SK-N-SH (cell line): ENCODE data around the gene OSBPL10.

Experiments used
- CHD2 ChIP-seq: fragments of 150-350 bp; IDR thresholded peaks from 2 replicates; pipeline ENCODE4 v1.6.1; 2018; ENCODE audit warnings: low read length; ENCODE audit not compliant: partially characterized antibody
- FOSL2 ChIP-seq: IDR thresholded peaks from 2 replicates; pipeline ENCODE4 v1.4.0; 2012; ENCODE audit warnings: low read depth, mild to moderate bottlenecking, moderate library complexity, borderline replicate concordance
- GATA2 ChIP-seq: sonication (generic); formaldehyde crosslinking; IDR thresholded peaks from 2 replicates; pipeline ENCODE4 v1.5.0; 2020; ENCODE audit warnings: mild to moderate bottlenecking, missing genetic modification reagents
- TAF1 ChIP-seq: IDR thresholded peaks from 2 replicates; pipeline ENCODE4 v1.6.1; 2012; ENCODE audit warnings: low read depth, mild to moderate bottlenecking, low read length, moderate library complexity, borderline replicate concordance
- YY1 ChIP-seq: IDR thresholded peaks from 2 replicates; pipeline ENCODE4 v1.4.0; 2012; ENCODE audit warnings: low read depth, mild to moderate bottlenecking
- TF ChIP-seq, protein P1 (sequence below): fragments of 200-600 bp; sonication (generic); IDR thresholded peaks from 2 replicates; pipeline ENCODE4 v1.6.1; 2017; ENCODE audit warnings: antibody characterized with exemption, mild to moderate bottlenecking, moderate library complexity
- TF ChIP-seq, protein P2 (sequence below): IDR thresholded peaks from 2 replicates; pipeline ENCODE4 v1.4.0; 2012; ENCODE audit warnings: low read depth
- TF ChIP-seq, protein P3 (sequence below): IDR thresholded peaks from 2 replicates; pipeline ENCODE4 v1.6.1; 2012; ENCODE audit warnings: mild to moderate bottlenecking, low read depth, low read length, moderate library complexity
- TF ChIP-seq, protein P4 (sequence below): IDR thresholded peaks from 2 replicates; pipeline ENCODE4 v1.4.0; 2012; ENCODE audit warnings: low read depth, borderline replicate concordance
- TF ChIP-seq, protein P5 (sequence below): IDR thresholded peaks from 2 replicates; pipeline ENCODE4; 2012
- TF ChIP-seq, protein P6 (sequence below): fragments of 150-350 bp; IDR thresholded peaks from 2 replicates; pipeline ENCODE4 v1.6.1; 2017; ENCODE audit warnings: antibody characterized with exemption, low read length, low read depth, borderline replicate concordance
- TF ChIP-seq, protein P7 (sequence below): IDR thresholded peaks from 2 replicates; pipeline ENCODE4 v1.4.0; 2012; ENCODE audit warnings: low read depth, borderline replicate concordance

DNA sequence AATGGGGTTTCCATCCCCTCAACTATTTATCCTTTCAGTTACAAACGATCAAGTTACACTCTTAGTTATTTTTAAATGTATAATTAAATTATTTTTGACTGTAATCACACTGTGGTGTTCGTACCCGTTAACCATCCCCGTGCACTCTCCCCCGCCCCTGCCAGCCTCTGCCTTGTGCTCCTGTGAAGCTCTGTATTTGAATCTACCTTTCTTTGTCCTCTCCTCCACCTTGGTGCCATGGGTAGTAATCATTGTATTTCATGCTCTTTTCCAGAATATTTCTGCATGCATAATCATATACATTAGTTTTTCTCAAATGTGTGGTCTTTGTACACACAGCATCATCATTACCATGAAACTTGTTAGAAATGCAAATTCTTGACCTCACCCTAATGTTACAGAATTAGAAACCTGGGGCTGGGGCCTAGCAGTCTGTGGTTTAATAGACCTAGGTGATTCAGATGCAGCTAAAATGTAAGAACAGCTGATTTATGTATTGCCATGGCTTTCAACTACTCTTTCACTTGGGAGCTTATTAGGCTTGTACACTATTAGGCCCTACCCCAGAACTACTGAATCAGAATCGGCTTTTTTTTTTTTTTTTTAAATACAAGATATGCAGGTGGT is 356.9 kb downstream of the OSBPL10 start:
- TF ChIP-seq, protein P1, sequence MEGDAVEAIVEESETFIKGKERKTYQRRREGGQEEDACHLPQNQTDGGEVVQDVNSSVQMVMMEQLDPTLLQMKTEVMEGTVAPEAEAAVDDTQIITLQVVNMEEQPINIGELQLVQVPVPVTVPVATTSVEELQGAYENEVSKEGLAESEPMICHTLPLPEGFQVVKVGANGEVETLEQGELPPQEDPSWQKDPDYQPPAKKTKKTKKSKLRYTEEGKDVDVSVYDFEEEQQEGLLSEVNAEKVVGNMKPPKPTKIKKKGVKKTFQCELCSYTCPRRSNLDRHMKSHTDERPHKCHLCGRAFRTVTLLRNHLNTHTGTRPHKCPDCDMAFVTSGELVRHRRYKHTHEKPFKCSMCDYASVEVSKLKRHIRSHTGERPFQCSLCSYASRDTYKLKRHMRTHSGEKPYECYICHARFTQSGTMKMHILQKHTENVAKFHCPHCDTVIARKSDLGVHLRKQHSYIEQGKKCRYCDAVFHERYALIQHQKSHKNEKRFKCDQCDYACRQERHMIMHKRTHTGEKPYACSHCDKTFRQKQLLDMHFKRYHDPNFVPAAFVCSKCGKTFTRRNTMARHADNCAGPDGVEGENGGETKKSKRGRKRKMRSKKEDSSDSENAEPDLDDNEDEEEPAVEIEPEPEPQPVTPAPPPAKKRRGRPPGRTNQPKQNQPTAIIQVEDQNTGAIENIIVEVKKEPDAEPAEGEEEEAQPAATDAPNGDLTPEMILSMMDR, result no peak
- TF ChIP-seq CHD2 (no peak), YY1 (no peak), FOSL2 (no peak), TAF1 (no peak), GATA2 (no peak)
- TF ChIP-seq, protein P2, sequence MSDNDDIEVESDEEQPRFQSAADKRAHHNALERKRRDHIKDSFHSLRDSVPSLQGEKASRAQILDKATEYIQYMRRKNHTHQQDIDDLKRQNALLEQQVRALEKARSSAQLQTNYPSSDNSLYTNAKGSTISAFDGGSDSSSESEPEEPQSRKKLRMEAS, result no peak
- TF ChIP-seq, protein P3, sequence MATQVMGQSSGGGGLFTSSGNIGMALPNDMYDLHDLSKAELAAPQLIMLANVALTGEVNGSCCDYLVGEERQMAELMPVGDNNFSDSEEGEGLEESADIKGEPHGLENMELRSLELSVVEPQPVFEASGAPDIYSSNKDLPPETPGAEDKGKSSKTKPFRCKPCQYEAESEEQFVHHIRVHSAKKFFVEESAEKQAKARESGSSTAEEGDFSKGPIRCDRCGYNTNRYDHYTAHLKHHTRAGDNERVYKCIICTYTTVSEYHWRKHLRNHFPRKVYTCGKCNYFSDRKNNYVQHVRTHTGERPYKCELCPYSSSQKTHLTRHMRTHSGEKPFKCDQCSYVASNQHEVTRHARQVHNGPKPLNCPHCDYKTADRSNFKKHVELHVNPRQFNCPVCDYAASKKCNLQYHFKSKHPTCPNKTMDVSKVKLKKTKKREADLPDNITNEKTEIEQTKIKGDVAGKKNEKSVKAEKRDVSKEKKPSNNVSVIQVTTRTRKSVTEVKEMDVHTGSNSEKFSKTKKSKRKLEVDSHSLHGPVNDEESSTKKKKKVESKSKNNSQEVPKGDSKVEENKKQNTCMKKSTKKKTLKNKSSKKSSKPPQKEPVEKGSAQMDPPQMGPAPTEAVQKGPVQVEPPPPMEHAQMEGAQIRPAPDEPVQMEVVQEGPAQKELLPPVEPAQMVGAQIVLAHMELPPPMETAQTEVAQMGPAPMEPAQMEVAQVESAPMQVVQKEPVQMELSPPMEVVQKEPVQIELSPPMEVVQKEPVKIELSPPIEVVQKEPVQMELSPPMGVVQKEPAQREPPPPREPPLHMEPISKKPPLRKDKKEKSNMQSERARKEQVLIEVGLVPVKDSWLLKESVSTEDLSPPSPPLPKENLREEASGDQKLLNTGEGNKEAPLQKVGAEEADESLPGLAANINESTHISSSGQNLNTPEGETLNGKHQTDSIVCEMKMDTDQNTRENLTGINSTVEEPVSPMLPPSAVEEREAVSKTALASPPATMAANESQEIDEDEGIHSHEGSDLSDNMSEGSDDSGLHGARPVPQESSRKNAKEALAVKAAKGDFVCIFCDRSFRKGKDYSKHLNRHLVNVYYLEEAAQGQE, result no peak
- TF ChIP-seq, protein P4, sequence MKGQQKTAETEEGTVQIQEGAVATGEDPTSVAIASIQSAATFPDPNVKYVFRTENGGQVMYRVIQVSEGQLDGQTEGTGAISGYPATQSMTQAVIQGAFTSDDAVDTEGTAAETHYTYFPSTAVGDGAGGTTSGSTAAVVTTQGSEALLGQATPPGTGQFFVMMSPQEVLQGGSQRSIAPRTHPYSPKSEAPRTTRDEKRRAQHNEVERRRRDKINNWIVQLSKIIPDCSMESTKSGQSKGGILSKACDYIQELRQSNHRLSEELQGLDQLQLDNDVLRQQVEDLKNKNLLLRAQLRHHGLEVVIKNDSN, result no peak
- TF ChIP-seq, protein P5, sequence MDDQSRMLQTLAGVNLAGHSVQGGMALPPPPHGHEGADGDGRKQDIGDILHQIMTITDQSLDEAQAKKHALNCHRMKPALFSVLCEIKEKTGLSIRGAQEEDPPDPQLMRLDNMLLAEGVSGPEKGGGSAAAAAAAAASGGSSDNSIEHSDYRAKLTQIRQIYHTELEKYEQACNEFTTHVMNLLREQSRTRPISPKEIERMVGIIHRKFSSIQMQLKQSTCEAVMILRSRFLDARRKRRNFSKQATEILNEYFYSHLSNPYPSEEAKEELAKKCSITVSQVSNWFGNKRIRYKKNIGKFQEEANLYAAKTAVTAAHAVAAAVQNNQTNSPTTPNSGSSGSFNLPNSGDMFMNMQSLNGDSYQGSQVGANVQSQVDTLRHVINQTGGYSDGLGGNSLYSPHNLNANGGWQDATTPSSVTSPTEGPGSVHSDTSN, result no peak
- TF ChIP-seq, protein P6, sequence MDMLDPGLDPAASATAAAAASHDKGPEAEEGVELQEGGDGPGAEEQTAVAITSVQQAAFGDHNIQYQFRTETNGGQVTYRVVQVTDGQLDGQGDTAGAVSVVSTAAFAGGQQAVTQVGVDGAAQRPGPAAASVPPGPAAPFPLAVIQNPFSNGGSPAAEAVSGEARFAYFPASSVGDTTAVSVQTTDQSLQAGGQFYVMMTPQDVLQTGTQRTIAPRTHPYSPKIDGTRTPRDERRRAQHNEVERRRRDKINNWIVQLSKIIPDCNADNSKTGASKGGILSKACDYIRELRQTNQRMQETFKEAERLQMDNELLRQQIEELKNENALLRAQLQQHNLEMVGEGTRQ, result no peak
- TF ChIP-seq, protein P7, sequence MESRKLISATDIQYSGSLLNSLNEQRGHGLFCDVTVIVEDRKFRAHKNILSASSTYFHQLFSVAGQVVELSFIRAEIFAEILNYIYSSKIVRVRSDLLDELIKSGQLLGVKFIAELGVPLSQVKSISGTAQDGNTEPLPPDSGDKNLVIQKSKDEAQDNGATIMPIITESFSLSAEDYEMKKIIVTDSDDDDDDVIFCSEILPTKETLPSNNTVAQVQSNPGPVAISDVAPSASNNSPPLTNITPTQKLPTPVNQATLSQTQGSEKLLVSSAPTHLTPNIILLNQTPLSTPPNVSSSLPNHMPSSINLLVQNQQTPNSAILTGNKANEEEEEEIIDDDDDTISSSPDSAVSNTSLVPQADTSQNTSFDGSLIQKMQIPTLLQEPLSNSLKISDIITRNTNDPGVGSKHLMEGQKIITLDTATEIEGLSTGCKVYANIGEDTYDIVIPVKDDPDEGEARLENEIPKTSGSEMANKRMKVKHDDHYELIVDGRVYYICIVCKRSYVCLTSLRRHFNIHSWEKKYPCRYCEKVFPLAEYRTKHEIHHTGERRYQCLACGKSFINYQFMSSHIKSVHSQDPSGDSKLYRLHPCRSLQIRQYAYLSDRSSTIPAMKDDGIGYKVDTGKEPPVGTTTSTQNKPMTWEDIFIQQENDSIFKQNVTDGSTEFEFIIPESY, result no peak
